Parathyroid adenoma (tissue), 2 donors: Measurements from ENCODE around the gene GATB.

Source experiments
- H2AFZ ChIP-seq: fragments of 300-600 bp; sonication (generic); one replicate; pipeline ENCODE4 v1.7.0; 2017; ENCODE audit warnings: antibody characterized with exemption, mild to moderate bottlenecking
- H3K27ac ChIP-seq: fragments of 300-600 bp; sonication (generic); one replicate; pipeline ENCODE4 v1.7.0; 2017
- H3K27me3 ChIP-seq: fragments of 300-600 bp; sonication (generic); one replicate; pipeline ENCODE4 v1.7.0; 2017; ENCODE audit warnings: low read length; ENCODE audit not compliant: control insufficient read depth, insufficient read depth
- H3K36me3 ChIP-seq: fragments of 300-600 bp; sonication (generic); one replicate; pipeline ENCODE4 v1.7.0; 2017; ENCODE audit warnings: low read length; ENCODE audit not compliant: control insufficient read depth, insufficient read depth
- H3K4me1 ChIP-seq: fragments of 300-600 bp; sonication (generic); one replicate; pipeline ENCODE4 v1.7.0; 2017; ENCODE audit warnings: control low read depth
- H3K4me2 ChIP-seq: fragments of 300-600 bp; sonication (generic); one replicate; pipeline ENCODE4 v1.7.0; 2017; ENCODE audit warnings: low read length
- H3K4me3 ChIP-seq: fragments of 300-600 bp; sonication (generic); one replicate; pipeline ENCODE4 v1.7.0; 2017; ENCODE audit warnings: low read depth, low read length
- H3K79me2 ChIP-seq: fragments of 300-600 bp; sonication (generic); one replicate; pipeline ENCODE4 v1.7.0; 2017; ENCODE audit warnings: control low read depth
- H3K9ac ChIP-seq: fragments of 300-600 bp; sonication (generic); one replicate; pipeline ENCODE4 v1.7.0; 2017; ENCODE audit warnings: mild to moderate bottlenecking
- H3K9me3 ChIP-seq: fragments of 300-600 bp; sonication (generic); one replicate; pipeline ENCODE4 v1.7.0; 2017; ENCODE audit warnings: low read length; ENCODE audit not compliant: control insufficient read depth
- TF ChIP-seq, protein P1 (sequence below): fragments of 300-600 bp; sonication (generic); IDR thresholded peaks from one replicate; pipeline ENCODE4 v1.7.0; 2017; ENCODE audit warnings: antibody characterized with exemption, mild to moderate bottlenecking
- donor health status: primary hyperparathyroidism.

Gene GATB

GRCh38 chr4:151717909-151718628, 42.7 kb downstream of the GATB start:
- Histone ChIP-seq H3K4me1 (no peaks in the 10 kb centered on the region), H3K27ac (no peak overlapping the region), H3K4me3 (no peak overlapping the region), H3K9ac (no peak overlapping the region), H3K36me3 (no peaks in the 10 kb centered on the region), H3K4me2 (no peak overlapping the region), H3K79me2 (no peaks in the 10 kb centered on the region), H3K9me3 (no peaks in the 10 kb centered on the region), H3K27me3 (no peaks in the 10 kb centered on the region), H2AFZ (no peak overlapping the region)
- TF ChIP-seq, protein P1, sequence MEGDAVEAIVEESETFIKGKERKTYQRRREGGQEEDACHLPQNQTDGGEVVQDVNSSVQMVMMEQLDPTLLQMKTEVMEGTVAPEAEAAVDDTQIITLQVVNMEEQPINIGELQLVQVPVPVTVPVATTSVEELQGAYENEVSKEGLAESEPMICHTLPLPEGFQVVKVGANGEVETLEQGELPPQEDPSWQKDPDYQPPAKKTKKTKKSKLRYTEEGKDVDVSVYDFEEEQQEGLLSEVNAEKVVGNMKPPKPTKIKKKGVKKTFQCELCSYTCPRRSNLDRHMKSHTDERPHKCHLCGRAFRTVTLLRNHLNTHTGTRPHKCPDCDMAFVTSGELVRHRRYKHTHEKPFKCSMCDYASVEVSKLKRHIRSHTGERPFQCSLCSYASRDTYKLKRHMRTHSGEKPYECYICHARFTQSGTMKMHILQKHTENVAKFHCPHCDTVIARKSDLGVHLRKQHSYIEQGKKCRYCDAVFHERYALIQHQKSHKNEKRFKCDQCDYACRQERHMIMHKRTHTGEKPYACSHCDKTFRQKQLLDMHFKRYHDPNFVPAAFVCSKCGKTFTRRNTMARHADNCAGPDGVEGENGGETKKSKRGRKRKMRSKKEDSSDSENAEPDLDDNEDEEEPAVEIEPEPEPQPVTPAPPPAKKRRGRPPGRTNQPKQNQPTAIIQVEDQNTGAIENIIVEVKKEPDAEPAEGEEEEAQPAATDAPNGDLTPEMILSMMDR, result no peak

DNA sequence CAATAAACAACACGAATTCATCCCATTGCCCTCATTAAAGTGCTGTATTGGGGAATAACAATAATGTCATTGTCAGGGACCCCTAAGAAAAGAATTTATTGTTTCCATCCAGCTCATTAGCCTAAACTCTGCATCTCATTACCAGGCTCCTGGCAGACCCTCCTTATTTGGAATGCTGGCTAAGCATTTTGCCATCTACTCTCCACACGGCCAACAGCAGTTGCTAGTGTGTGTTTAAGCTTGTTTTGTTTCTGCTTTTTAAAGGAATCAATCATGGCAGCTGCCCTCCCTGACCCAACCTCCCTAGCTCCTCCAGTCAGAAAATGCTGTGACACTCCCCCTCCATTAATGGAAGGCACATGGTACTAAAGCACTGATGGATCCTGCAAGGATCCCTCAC, 43.5 kb downstream of the GATB start:
- Histone ChIP-seq H3K27ac (no peak overlapping the region), H3K4me3 (no peak overlapping the region), H2AFZ (no peak overlapping the region), H3K79me2 (no peaks in the 10 kb centered on the region), H3K4me2 (no peak overlapping the region), H3K9ac (no peak overlapping the region), H3K4me1 (no peaks in the 10 kb centered on the region), H3K36me3 (no peaks in the 10 kb centered on the region), H3K27me3 (no peaks in the 10 kb centered on the region), H3K9me3 (no peaks in the 10 kb centered on the region)
- TF ChIP-seq, protein P1, result no peak

DNA sequence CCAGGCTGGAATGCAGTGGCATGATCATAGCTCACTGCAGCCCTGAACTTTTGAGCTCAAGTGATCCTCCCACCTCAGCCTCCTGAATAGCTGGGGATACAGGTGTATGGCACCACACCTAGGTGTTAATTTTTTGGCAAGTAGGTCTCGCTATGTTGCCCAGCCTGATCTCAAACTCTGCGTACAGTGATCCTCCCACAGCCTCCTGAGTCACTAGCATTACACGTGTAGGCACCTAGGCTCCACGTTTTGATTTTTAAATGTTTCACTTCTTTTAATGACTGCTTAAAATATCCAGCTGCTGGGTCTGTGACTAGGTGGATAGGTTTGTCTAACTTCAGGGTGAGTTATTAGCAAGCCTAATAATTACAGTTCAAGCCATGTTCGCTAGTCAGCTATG, 44.5 kb downstream of the GATB start:
- no peak overlapping the region for H3K4me2 ChIP-seq
- H3K36me3 ChIP-seq, result no peaks in the 10 kb centered on the region
- TF ChIP-seq, protein P1, result no peak
- H3K27me3 ChIP-seq, result no peaks in the 10 kb centered on the region
- no peak overlapping the region for H2AFZ ChIP-seq
- no peaks in the 10 kb centered on the region for H3K9me3 ChIP-seq
- no peak overlapping the region for H3K9ac ChIP-seq
- no peak overlapping the region for H3K27ac ChIP-seq
- H3K4me1 ChIP-seq, result no peaks in the 10 kb centered on the region
- H3K4me3 ChIP-seq, result no peak overlapping the region
- H3K79me2 ChIP-seq, result no peaks in the 10 kb centered on the region

GRCh38 chr4:151715881-151716280, 44.9 kb downstream of the GATB start:
- H3K27ac ChIP-seq, result no peak overlapping the region
- no peaks in the 10 kb centered on the region for H3K27me3 ChIP-seq
- no peaks in the 10 kb centered on the region for H3K79me2 ChIP-seq
- no peak overlapping the region for H2AFZ ChIP-seq
- no peak overlapping the region for H3K9ac ChIP-seq
- H3K4me2 ChIP-seq, result no peak overlapping the region
- H3K36me3 ChIP-seq, result no peaks in the 10 kb centered on the region
- H3K9me3 ChIP-seq, result no peaks in the 10 kb centered on the region
- no peak overlapping the region for H3K4me3 ChIP-seq
- TF ChIP-seq, protein P1, result no peak
- H3K4me1 ChIP-seq, result no peaks in the 10 kb centered on the region

DNA sequence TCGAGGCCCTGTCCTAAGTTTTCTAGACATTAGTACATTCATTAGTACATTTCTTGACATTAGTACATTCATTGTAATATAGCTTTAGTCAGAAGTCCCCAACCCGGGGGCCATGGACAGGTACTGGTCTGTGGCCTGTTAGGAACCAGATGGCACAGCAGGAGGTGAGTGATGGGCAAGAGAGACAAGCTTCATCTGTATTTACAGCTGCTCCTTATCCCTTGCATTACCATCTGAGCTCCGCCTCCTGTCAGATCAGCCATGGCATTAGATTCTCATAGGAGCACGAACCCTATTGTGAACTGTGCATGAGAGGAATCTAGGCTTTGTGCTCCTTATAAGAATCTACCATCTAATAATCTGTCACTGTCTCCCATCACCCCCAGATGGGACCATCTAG, 48.0 kb downstream of the GATB start:
- TF ChIP-seq, protein P1, result no peak

More for the DNA sequence above, 48.0 kb downstream of the GATB start:
- Histone ChIP-seq H3K4me1 (no peaks in the 10 kb centered on the region), H3K9ac (no peak overlapping the region), H3K79me2 (no peaks in the 10 kb centered on the region), H3K4me3 (no peak overlapping the region), H3K9me3 (no peaks in the 10 kb centered on the region), H3K36me3 (no peaks in the 10 kb centered on the region), H3K27ac (no peak overlapping the region), H2AFZ (no peak overlapping the region), H3K4me2 (no peak overlapping the region), H3K27me3 (no peaks in the 10 kb centered on the region)
